GM23248 (cell line): Measurements from ENCODE around the gene PSPC1. TPM values are rescaled to one million over a fixed set of nuclear protein-coding genes. Genes with fewer than 3 reads are reported as not detected.
"Not testable (repeated sequence)": the region's sequence is repeated elsewhere in the genome, so short reads cannot be mapped to it uniquely, and the experiment has no call there.

Source experiments
- DNase-seq: peaks from one replicate; pipeline ENCODE4 v3.0.0-alpha.2; 2015
- H2AFZ ChIP-seq: fragments of 200-600 bp; sonication (generic); 2 replicates; pipeline ENCODE4 v1.6.1; 2016; ENCODE audit warnings: antibody characterized with exemption
- H3F3A ChIP-seq: fragments of 200-600 bp; sonication (generic); 2 replicates; pipeline ENCODE4 v1.6.1; 2016; ENCODE audit warnings: mild to moderate bottlenecking, antibody characterized with exemption, mixed run types; ENCODE audit not compliant: insufficient read depth
- H3K27ac ChIP-seq: fragments of 200-600 bp; sonication (generic); 2 replicates; pipeline ENCODE4 v1.5.1; 2016; ENCODE audit warnings: mild to moderate bottlenecking
- H3K27me3 ChIP-seq: fragments of 200-600 bp; sonication (generic); replicated peaks from 2 replicates; pipeline ENCODE4 v1.6.1; 2016; ENCODE audit warnings: mild to moderate bottlenecking; ENCODE audit not compliant: insufficient read depth
- H3K36me3 ChIP-seq: fragments of 200-600 bp; sonication (generic); 2 replicates; pipeline ENCODE4 v1.6.1; 2016; ENCODE audit warnings: low read depth, mild to moderate bottlenecking
- H3K4me1 ChIP-seq: fragments of 200-600 bp; sonication (generic); 2 replicates; pipeline ENCODE4 v1.6.1; 2016; ENCODE audit warnings: mild to moderate bottlenecking; ENCODE audit not compliant: insufficient read depth
- H3K4me2 ChIP-seq: fragments of 200-600 bp; sonication (generic); one replicate; pipeline ENCODE4 v1.6.1; 2016; ENCODE audit warnings: mild to moderate bottlenecking; ENCODE audit not compliant: unreplicated experiment
- H3K4me3 ChIP-seq: fragments of 200-600 bp; sonication (generic); 2 replicates; pipeline ENCODE4 v1.5.1; 2016; ENCODE audit warnings: mild to moderate bottlenecking
- H3K79me2 ChIP-seq: fragments of 200-600 bp; sonication (generic); 2 replicates; pipeline ENCODE4 v1.6.1; 2016; ENCODE audit warnings: mild to moderate bottlenecking; ENCODE audit not compliant: insufficient read depth
- H3K9ac ChIP-seq: fragments of 200-600 bp; sonication (generic); 2 replicates; pipeline ENCODE4 v1.6.1; 2016; ENCODE audit warnings: mild to moderate bottlenecking
- H3K9me2 ChIP-seq: fragments of 200-600 bp; sonication (generic); 2 replicates; pipeline ENCODE4 v1.6.1; 2016; ENCODE audit warnings: mixed run types, mild to moderate bottlenecking, moderate library complexity; ENCODE audit not compliant: insufficient read depth
- H3K9me3 ChIP-seq: fragments of 200-600 bp; sonication (generic); one replicate; pipeline ENCODE4 v1.6.1; 2017; ENCODE audit warnings: low read depth
- H4K20me1 ChIP-seq: fragments of 200-600 bp; sonication (generic); 2 replicates; pipeline ENCODE4 v1.6.0; 2016; ENCODE audit not compliant: insufficient read depth
- EZH2 ChIP-seq: fragments of 200-600 bp; sonication (generic); IDR thresholded peaks from 2 replicates; pipeline ENCODE4 v1.6.1; 2018; ENCODE audit warnings: antibody characterized with exemption, mild to moderate bottlenecking; ENCODE audit not compliant: insufficient read depth, poor library complexity, severe bottlenecking
- EZH2phosphoT487 ChIP-seq: fragments of 200-600 bp; sonication (generic); IDR thresholded peaks from 2 replicates; pipeline ENCODE4 v1.6.1; 2018; ENCODE audit warnings: antibody characterized with exemption, moderate library complexity, mild to moderate bottlenecking, low read depth; ENCODE audit not compliant: insufficient read depth
- WGBS, 2 experiments: methylation state at CpG; one replicate each; pipeline ENCODE4 v1.1.6; 2015 to 2017; ENCODE audit warnings: low lambda C conversion rate in 2 of 2, low coverage in 1 of 2; ENCODE audit errors: missing lambda C conversion rate in 2 of 2; 5-methylcytosine and 5-hydroxymethylcytosine counted together
- in situ Hi-C: fragments of 300-500 bp; cut with MboI; formaldehyde crosslinking; loops from 2 replicates; pipeline ENCODE4 v1.15.0; 2020
- polyA plus RNA-seq: library from polyadenylated mRNA; unstranded; fragments of >200 nt; fragmentation: Nextera tagmentation; extraction: Ambion mirVana; gene quantifications from 2 replicates; pipeline ENCODE4 v1.2.1, GENCODE V29; 2016
- total RNA-seq: library from RNA; depleted of rRNA; stranded (reverse); fragments of >200 nt; shearing (Covaris generic); gene quantifications from 2 replicates; pipeline ENCODE4 v1.2.3, GENCODE V29; 2014

The PSPC1 gene
- total and polyA plus RNA-seq, 2 experiments from 2014 or later = 17.2 to 27.9 TPM

- no peaks in the 10 kb centered on the region for H3K9me3 ChIP-seq
- H3K4me1 ChIP-seq = no peaks in the 10 kb centered on the region
- no peak overlapping the region for H3K9ac ChIP-seq
- TF ChIP-seq EZH2 = no peak
- TF ChIP-seq EZH2phosphoT487 = no peak
- 0 out of 2 replicates have a peak, but pooled peaks cover 2% of the 10 kb centered on the region for H3K36me3 ChIP-seq
- H3K4me2 ChIP-seq = no peak overlapping the region
- no peaks in the 10 kb centered on the region for H3F3A ChIP-seq
- DNase-seq = no peak
- no peak overlapping the region for H2AFZ ChIP-seq
- 98 to 99% methylated on average over 10 of the region's 10 CpGs for WGBS, 2 experiments
- no peak overlapping the region for H3K27ac ChIP-seq
- H3K9me2 ChIP-seq = no peaks in the 10 kb centered on the region
- in situ Hi-C loops = no loop called here
- no peaks in the 10 kb centered on the region for H4K20me1 ChIP-seq
- no peak overlapping the region for H3K4me3 ChIP-seq
- H3K27me3 ChIP-seq = no peaks in the 10 kb centered on the region
- H3K79me2 ChIP-seq = peaks cover 14% of the 10 kb centered on the region
Observed at GRCh38 chr13:19817106-19817505, 34.4 kb upstream of the PSPC1 start.

GRCh38 chr13:19815842-19816241, 33.1 kb upstream of the PSPC1 start:
- H2AFZ ChIP-seq, DNase-seq, H3K36me3 ChIP-seq, H3K9me3 ChIP-seq, H3F3A ChIP-seq, H3K4me2 ChIP-seq, in situ Hi-C loops, H3K9me2 ChIP-seq, H3K79me2 ChIP-seq, H3K4me1 ChIP-seq, H3K9ac ChIP-seq, H3K27ac ChIP-seq, H4K20me1 ChIP-seq, H3K27me3 ChIP-seq, H3K4me3 ChIP-seq: not testable (repeated sequence)
- 98 to 100% methylated on average over 2 of the region's 2 CpGs for WGBS, 2 experiments

GRCh38 chr13:19810996-19811881, 28.5 kb upstream of the PSPC1 start:
- Histone ChIP-seq H3F3A (no peaks in the 10 kb centered on the region), H3K79me2 (no peaks in the 10 kb centered on the region), H3K9me3 (no peaks in the 10 kb centered on the region), H3K4me3 (no peak overlapping the region), H3K9ac (no peak overlapping the region), H3K27me3 (no peaks in the 10 kb centered on the region), H3K27ac (no peak overlapping the region), H3K9me2 (no peaks in the 10 kb centered on the region), H3K4me2 (no peak overlapping the region), H2AFZ (no peak overlapping the region), H3K4me1 (no peaks in the 10 kb centered on the region), H4K20me1 (no peaks in the 10 kb centered on the region), H3K36me3 (no peaks in the 10 kb centered on the region)
- TF ChIP-seq EZH2 (no peak), EZH2phosphoT487 (no peak)
- WGBS, 2 experiments = 89 to 94% methylated on average over 7 of the region's 7 CpGs
- in situ Hi-C loops = no loop called here
- no peak for DNase-seq

- no peaks in the 10 kb centered on the region for H3K27me3 ChIP-seq
- no peaks in the 10 kb centered on the region for H3K9me2 ChIP-seq
- H3K27ac ChIP-seq = no peak overlapping the region
- no peaks in the 10 kb centered on the region for H3K9me3 ChIP-seq
- no peaks in the 10 kb centered on the region for H4K20me1 ChIP-seq
- H3K4me3 ChIP-seq = no peak overlapping the region
- no peaks in the 10 kb centered on the region for H3K79me2 ChIP-seq
- H3K4me1 ChIP-seq = no peaks in the 10 kb centered on the region
- no peaks in the 10 kb centered on the region for H3K36me3 ChIP-seq
- no peaks in the 10 kb centered on the region for H3F3A ChIP-seq
- no peak overlapping the region for H3K9ac ChIP-seq
- TF ChIP-seq EZH2phosphoT487 = no peak
- TF ChIP-seq EZH2 = no peak
- DNase-seq = no peak
- in situ Hi-C loops = no loop called here
- no peak overlapping the region for H2AFZ ChIP-seq
- H3K4me2 ChIP-seq = no peak overlapping the region
- WGBS, 2 experiments = 88 to 94% methylated on average over 4 of the region's 4 CpGs
Observed at GRCh38 chr13:19810151-19810550, 27.4 kb upstream of the PSPC1 start.

DNA sequence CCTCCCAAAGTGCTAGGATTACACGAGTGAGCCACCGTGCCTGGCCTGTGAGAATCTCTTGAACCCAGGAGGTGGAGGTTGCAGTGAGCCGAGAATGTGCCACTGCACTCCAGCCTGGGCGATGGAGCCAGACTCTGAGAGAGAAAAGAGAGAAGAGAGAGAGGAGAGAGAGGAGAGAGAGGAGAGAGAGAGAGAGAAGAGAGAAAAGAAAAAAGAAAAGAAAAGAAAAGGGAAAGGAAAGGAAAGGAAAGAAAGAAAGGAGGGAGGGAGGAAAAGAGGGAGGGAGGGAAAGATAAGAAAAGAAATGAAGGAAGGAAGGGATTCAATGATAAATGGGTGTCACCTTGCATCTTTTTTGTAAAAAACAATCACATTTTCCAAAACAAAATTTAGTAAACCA, 23.0 kb upstream of the PSPC1 start:
- Histone ChIP-seq H2AFZ (no peak overlapping the region), H3K4me1 (no peaks in the 10 kb centered on the region), H3K9me3 (no peaks in the 10 kb centered on the region), H3K4me2 (no peak overlapping the region), H4K20me1 (no peaks in the 10 kb centered on the region), H3K9me2 (no peaks in the 10 kb centered on the region), H3K36me3 (no peaks in the 10 kb centered on the region), H3K9ac (no peak overlapping the region), H3K79me2 (no peaks in the 10 kb centered on the region), H3K27me3 (no peaks in the 10 kb centered on the region), H3F3A (no peaks in the 10 kb centered on the region), H3K27ac (no peak overlapping the region), H3K4me3 (no peak overlapping the region)
- 84% methylated on average over 4 of the region's 4 CpGs for WGBS, 2 experiments
- DNase-seq = no peak
- TF ChIP-seq EZH2 (no peak), EZH2phosphoT487 (no peak)
- in situ Hi-C loops = no loop called here
